GM21825 (cell line): Measurements from ENCODE around the gene MICOS13.
"Not testable (repeated sequence)": the region's sequence is repeated elsewhere in the genome, so short reads cannot be mapped to it uniquely, and the experiment has no call there.

Source experiments
- ATAC-seq: cut with Tn5 transposase; IDR thresholded peaks from one replicate; pipeline ENCODE4 v1.9.1; 2021; ENCODE audit warnings: mild to moderate bottlenecking, moderate library complexity; ENCODE audit not compliant: unreplicated experiment

The MICOS13 gene

GRCh38 chr19:5688262-5688881, 8.1 kb upstream of the MICOS13 start:
- ATAC-seq = not testable (repeated sequence)

- ATAC-seq = no peak
Measured at GRCh38 chr19:5687360-5688198, 7.3 kb upstream of the MICOS13 start.

- peak; percentile 45 for ATAC-seq
Measured at GRCh38 chr19:5686647-5687359, 6.5 kb upstream of the MICOS13 start.

GRCh38 chr19:5686326-5686646, 6.0 kb upstream of the MICOS13 start:
- no peak for ATAC-seq

GRCh38 chr19:5684694-5685430, 4.5 kb upstream of the MICOS13 start:
- ATAC-seq = no peak

GRCh38 chr19:5683177-5683886, 3.0 kb upstream of the MICOS13 start:
- no peak for ATAC-seq

GRCh38 chr19:5682107-5682482, 1.8 kb upstream of the MICOS13 start:
- ATAC-seq = no peak

GRCh38 chr19:5681391-5682106, 1.2 kb upstream of the MICOS13 start:
- no peak for ATAC-seq

GRCh38 chr19:5680084-5680436, 256 bp downstream of the MICOS13 start:
- no peak for ATAC-seq

- ATAC-seq = no peak
Measured at GRCh38 chr19:5679289-5680083, 830 bp downstream of the MICOS13 start.

GRCh38 chr19:5678071-5678718, 2.1 kb downstream of the MICOS13 start:
- ATAC-seq = no peak

- ATAC-seq = no peak
Measured at GRCh38 chr19:5677580-5677979, 2.7 kb downstream of the MICOS13 start.

- no peak for ATAC-seq
Measured at GRCh38 chr19:5677136-5677535, 3.2 kb downstream of the MICOS13 start.

GRCh38 chr19:5676772-5677105, 3.6 kb downstream of the MICOS13 start:
- ATAC-seq = no peak

GRCh38 chr19:5676105-5676771, 4.1 kb downstream of the MICOS13 start:
- ATAC-seq = no peak

GRCh38 chr19:5674714-5675113, 5.6 kb downstream of the MICOS13 start:
- ATAC-seq = no peak

GRCh38 chr19:5673752-5674151, 6.6 kb downstream of the MICOS13 start:
- no peak for ATAC-seq

- ATAC-seq = no peak
Measured at GRCh38 chr19:5672708-5673459, 7.4 kb downstream of the MICOS13 start.
